AG08396 (cell line): ENCODE data around the gene ZNF674.
A peak's percentile ranks its signal among the peaks of the same experiment; 100 is the strongest.

Source experiments
- DNase-seq: peaks from one replicate; pipeline ENCODE4 v3.0.0; 2012; ENCODE audit warnings: low spot score, mixed read lengths

The ZNF674 gene

GRCh38 chrX:46545111-46546005 lies at the start of gene ZNF674:
ZNF674 (minus strand) TSS chrX:46545421; CDS start chrX:46542087, 3,334 bp downstream.
- DNase-seq, result peak; percentile 86

DNA sequence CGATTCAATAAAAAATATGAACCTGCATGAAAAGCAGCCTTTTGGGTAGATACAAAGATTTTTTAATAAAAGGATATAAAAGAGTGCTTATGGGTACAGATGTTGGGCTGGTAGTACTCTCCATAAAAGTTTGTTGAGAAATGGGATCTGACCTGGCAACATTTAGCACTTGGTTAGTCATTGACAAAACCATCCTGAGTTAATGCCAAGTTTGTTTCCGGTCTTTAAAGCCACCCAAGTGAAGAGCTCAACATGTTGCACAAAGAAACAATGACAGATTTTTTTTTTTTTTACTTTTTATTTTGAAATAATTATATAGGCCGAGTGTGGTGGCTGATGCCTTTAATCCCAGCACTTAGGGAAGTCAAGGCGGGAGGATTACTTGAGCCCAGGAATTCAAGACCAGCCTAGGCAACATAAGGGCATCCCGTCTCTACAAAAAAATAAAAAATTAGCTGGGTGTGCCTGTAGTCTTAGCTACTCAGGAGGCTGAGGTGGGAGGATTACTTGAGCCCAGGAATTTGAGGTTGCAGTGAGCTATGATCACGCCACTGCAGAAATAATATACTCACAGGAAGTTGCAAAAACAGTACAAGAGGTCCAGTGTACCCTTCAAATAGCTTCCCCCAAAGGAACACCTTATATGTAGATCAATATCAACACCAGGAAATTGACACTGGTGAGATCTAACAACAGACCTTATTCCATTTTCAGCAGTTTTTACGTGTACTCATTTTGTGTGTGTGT lies 44.9 kb upstream of the ZNF674 start:
- no peak for DNase-seq

DNA sequence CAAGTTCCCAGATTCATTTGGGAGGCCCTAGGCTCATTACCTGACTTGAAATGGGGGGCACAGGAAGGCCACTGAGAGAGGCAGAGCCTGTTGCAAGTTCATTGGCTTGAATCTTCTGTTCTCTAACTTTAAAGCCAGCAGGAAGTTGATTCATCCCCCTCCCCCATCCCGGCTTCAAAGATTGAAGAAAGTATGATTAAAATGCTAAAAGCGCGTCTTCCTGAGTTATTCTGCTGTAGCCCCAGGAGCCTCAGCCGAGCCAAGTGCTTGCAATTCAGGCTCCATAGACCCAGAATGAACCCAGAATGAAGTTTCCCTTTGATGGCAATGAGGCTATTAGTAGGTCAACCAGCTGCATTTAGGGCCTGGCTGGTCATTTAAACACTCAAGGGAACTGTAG lies 43.0 kb upstream of the ZNF674 start:
- no peak for DNase-seq

GRCh38 chrX:46587753-46588171 lies 42.5 kb upstream of the ZNF674 start:
- DNase-seq, result no peak

GRCh38 chrX:46587158-46587557 lies 41.9 kb upstream of the ZNF674 start:
- no peak for DNase-seq

- no peak for DNase-seq
Measured at GRCh38 chrX:46584736-46585135, 39.5 kb upstream of the ZNF674 start.

- peak; percentile 58 for DNase-seq
Measured at GRCh38 chrX:46582966-46583365, 37.7 kb upstream of the ZNF674 start.

- DNase-seq, result no peak
Measured at GRCh38 chrX:46582325-46582724, 37.1 kb upstream of the ZNF674 start.

GRCh38 chrX:46580613-46581012 lies 35.4 kb upstream of the ZNF674 start:
- no peak for DNase-seq

GRCh38 chrX:46579250-46579649 lies 34.0 kb upstream of the ZNF674 start:
- no peak for DNase-seq

GRCh38 chrX:46577221-46578005 lies 32.2 kb upstream of the ZNF674 start:
- no peak for DNase-seq

- no peak for DNase-seq
Measured at GRCh38 chrX:46576458-46576857, 31.2 kb upstream of the ZNF674 start.

DNA sequence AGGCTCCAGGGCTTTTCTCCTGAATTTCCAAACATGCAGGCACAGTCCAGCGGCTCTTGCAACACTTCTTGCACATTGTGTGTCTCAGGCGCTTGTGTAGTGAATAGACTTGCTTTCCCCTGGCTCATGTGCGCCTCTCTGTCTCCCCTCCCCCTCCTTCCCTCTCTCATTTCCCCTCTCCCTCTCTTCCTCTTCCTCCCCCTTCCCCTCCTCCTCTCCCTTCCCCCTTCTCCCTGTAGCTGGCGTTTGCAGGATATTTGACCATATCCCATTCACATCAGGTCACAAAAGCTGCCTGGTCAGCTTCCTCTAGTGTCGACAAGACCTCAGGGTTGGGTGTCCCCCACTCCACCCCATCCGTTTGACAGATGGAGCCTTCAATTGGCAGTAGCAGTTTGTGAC lies 30.8 kb upstream of the ZNF674 start:
- DNase-seq, result no peak

GRCh38 chrX:46575586-46575985 lies 30.4 kb upstream of the ZNF674 start:
- no peak for DNase-seq

DNA sequence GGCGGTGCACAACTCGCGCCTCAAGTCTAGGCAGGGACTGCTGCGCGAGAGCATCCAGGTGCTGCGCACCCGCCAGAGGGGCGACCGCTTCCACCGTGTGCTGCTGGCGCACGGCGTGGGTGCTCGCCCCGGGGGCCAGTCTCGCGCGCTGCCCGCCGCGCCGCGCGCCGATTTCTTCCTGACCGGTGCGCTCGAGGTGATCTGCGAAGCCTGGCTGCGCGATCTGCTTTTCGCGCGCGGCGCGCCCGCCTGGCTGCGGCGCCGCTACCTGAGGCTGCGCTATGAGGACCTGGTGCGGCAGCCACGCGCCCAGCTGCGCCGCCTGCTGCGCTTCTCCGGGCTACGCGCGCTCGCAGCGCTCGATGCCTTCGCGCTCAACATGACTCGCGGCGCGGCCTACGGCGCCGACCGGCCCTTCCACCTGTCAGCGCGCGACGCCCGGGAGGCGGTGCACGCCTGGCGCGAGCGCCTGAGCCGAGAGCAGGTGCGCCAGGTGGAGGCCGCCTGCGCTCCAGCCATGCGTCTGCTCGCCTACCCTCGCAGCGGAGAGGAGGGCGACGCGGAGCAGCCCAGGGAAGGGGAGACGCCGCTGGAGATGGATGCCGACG lies 29.7 kb upstream of the ZNF674 start:
- no peak for DNase-seq

DNA sequence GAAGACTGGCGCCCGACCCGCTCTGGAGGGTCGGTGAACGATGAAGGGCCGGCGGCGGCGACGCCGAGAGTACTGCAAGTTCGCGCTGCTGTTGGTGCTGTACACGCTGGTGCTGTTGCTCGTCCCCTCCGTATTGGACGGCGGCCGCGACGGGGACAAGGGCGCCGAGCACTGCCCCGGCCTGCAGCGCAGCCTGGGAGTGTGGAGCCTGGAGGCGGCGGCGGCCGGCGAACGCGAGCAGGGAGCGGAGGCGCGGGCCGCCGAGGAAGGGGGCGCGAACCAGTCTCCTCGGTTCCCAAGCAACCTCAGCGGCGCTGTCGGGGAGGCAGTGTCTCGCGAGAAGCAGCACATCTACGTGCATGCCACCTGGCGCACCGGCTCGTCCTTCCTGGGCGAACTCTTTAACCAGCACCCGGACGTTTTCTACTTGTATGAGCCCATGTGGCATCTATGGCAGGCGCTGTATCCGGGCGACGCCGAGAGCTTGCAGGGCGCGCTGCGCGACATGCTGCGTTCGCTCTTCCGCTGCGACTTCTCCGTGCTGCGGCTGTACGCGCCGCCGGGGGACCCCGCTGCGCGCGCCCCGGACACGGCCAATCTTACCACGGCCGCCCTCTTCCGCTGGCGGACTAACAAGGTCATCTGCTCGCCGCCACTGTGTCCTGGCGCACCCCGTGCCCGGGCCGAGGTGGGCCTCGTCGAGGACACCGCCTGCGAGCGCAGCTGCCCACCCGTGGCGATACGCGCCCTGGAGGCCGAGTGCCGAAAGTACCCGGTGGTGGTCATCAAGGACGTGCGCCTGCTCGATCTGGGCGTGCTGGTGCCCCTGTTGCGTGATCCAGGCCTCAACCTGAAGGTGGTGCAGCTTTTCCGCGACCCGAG lies 28.9 kb upstream of the ZNF674 start:
- peak; percentile 53 for DNase-seq

- DNase-seq, result peak; percentile 77
Measured at GRCh38 chrX:46573331-46573891, 28.2 kb upstream of the ZNF674 start, which contains the start of gene CHST7. CHST7 (plus strand) TSS chrX:46573765; CDS start chrX:46573932, 167 bp downstream.

DNA sequence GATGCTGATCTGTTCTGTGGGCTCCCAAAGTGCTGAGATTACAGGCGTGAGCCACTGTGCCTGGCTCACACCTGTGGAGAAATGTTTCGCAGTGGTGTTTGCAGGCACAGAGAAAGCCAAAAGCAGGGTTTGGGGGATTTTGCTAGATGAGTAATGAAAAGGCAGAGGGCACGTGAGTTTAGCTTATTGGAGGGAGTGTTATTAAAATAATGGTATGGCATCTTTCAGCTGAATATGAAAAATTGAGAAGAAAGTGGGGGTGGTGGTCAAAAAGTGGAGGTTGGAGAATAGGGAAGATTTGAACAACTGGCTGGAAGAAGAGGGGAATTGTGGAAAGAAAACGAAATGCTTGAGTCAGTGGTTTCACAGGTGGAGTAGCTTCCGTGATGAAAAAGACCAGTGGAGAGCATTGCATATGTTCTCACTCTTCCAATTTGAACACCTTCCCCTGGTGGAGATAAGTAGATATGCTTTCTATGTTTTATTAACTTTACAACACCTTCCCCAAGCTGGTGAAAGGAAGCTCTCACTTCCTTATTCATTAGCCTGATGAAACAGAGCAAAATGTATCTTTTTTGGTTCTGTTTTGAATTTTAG lies 27.2 kb upstream of the ZNF674 start:
- DNase-seq, result no peak

- DNase-seq, result no peak
Measured at GRCh38 chrX:46571423-46572339, 26.5 kb upstream of the ZNF674 start.
